PC-3 (cell line): ENCODE results near the gene SOAT2. TPM values are rescaled to one million over a fixed set of nuclear protein-coding genes. Genes with fewer than 3 reads are reported as not detected.

Experiments used
- ATAC-seq: fragments of 200-7000 bp; cut with Tn5 transposase; 2 replicates; pipeline ENCODE4 v1.9.1; 2020; ENCODE audit warnings: mild to moderate bottlenecking, moderate library complexity
- BruUV-seq: library from RNA; stranded (reverse); fragments of 400-500 nt; replicated peaks from 2 replicates; lab custom pipeline; 2021; lab: Mats Ljungman, UMichigan
- CTCF ChIA-PET: fragments of 300-600 bp; sonication (Branson Sonifier 250); formaldehyde crosslinking; loops from one replicate; lab custom pipeline; 2022; ENCODE audit warnings: antibody characterized with exemption; lab: Charles Lee
- POLR2A ChIA-PET: fragments of 300-600 bp; sonication (Branson Sonifier 250); formaldehyde crosslinking; loops from one replicate; lab custom pipeline; 2022; ENCODE audit warnings: antibody characterized with exemption; ENCODE audit not compliant: unreplicated experiment; lab: Charles Lee
- DNase-seq: peaks from one replicate; pipeline ENCODE4 v3.0.0-alpha.2; 2015
- H2AFZ ChIP-seq: fragments of 300-600 bp; sonication (generic); 2 replicates; pipeline ENCODE4 v1.6.0; 2016; ENCODE audit warnings: antibody characterized with exemption, low read length
- H3F3A ChIP-seq: fragments of 300-600 bp; sonication (generic); one replicate; pipeline ENCODE4 v1.6.0; 2017; ENCODE audit warnings: antibody characterized with exemption, low read length, control low read depth, mild to moderate bottlenecking; ENCODE audit not compliant: unreplicated experiment
- H3K27ac ChIP-seq: fragments of 300-600 bp; sonication (generic); 2 replicates; pipeline ENCODE4 v1.5.1; 2016; ENCODE audit warnings: mild to moderate bottlenecking, low read length
- H3K27me3 ChIP-seq: fragments of 300-600 bp; sonication (generic); 2 replicates; pipeline ENCODE4 v1.6.1; 2016; ENCODE audit warnings: low read length, mixed read lengths
- H3K36me3 ChIP-seq: fragments of 300-600 bp; sonication (generic); 2 replicates; pipeline ENCODE4 v1.6.1; 2016; ENCODE audit warnings: low read depth, mixed run types, low read length, mixed read lengths
- H3K4me1 ChIP-seq: fragments of 300-600 bp; sonication (generic); 2 replicates; pipeline ENCODE4 v1.5.1; 2016; ENCODE audit warnings: low read length; ENCODE audit not compliant: insufficient read depth
- H3K4me2 ChIP-seq: fragments of 300-600 bp; sonication (generic); 2 replicates; pipeline ENCODE4 v1.6.0; 2016; ENCODE audit warnings: low read length
- H3K4me3 ChIP-seq: fragments of 300-600 bp; sonication (generic); 2 replicates; pipeline ENCODE4 v1.5.1; 2016; ENCODE audit warnings: mild to moderate bottlenecking, low read length, mixed read lengths
- H3K79me2 ChIP-seq: fragments of 300-600 bp; sonication (generic); 2 replicates; pipeline ENCODE4 v1.6.1; 2017; ENCODE audit warnings: low read length, mixed read lengths
- H3K9ac ChIP-seq: fragments of 300-600 bp; sonication (generic); 2 replicates; pipeline ENCODE4 v1.6.0; 2016; ENCODE audit warnings: mild to moderate bottlenecking, low read length
- H3K9me2 ChIP-seq: fragments of 300-600 bp; sonication (generic); replicated peaks from 2 replicates; pipeline ENCODE4 v1.6.1; 2016; ENCODE audit warnings: mixed run types, low read length, mixed read lengths
- H3K9me3 ChIP-seq: fragments of 300-600 bp; sonication (generic); 2 replicates; pipeline ENCODE4 v1.6.1; 2016; ENCODE audit warnings: low read length, mixed read lengths
- H4K20me1 ChIP-seq: fragments of 300-600 bp; sonication (generic); 2 replicates; pipeline ENCODE4 v1.6.1; 2016; ENCODE audit warnings: low read length, mixed read lengths
- CTCF ChIP-seq: fragments of 300-600 bp; sonication (generic); conservative IDR thresholded peaks from 2 replicates; pipeline ENCODE4 v1.5.1; 2017; ENCODE audit warnings: antibody characterized with exemption, low read depth, mild to moderate bottlenecking, low read length
- EZH2 ChIP-seq: fragments of 300-600 bp; sonication (generic); IDR thresholded peaks from one replicate; pipeline ENCODE4 v1.6.1; 2017; ENCODE audit warnings: antibody characterized with exemption, mild to moderate bottlenecking, low read length; ENCODE audit not compliant: unreplicated experiment
- EZH2phosphoT487 ChIP-seq: fragments of 300-600 bp; sonication (generic); IDR thresholded peaks from 2 replicates; pipeline ENCODE4 v1.6.1; 2018; ENCODE audit warnings: mild to moderate bottlenecking, antibody characterized with exemption, low read length, borderline replicate concordance
- intact Hi-C: fragments of 100-400 bp; cut with micrococcal nuclease; formaldehyde crosslinking; loops from 2 replicates; pipeline ENCODE4 v1.9.0; 2023
- total RNA-seq: library from RNA; depleted of rRNA; stranded (reverse); fragments of >200 nt; gene quantifications from 2 replicates; pipeline ENCODE4 v1.2.3, GENCODE V29; 2014

The SOAT2 gene
- total RNA-seq, 1 experiment from 2014 or later: 0.07 TPM

- no peaks in the 10 kb centered on the region for H3K36me3 ChIP-seq
- TF ChIP-seq EZH2phosphoT487 (no peak), CTCF (no peak), EZH2 (no peak)
- ChIA-PET CTCF (no interaction called here), POLR2A (no interaction called here)
- H2AFZ ChIP-seq: no peak overlapping the region
- no peaks in the 10 kb centered on the region for H3F3A ChIP-seq
- no peak overlapping the region for H3K27ac ChIP-seq
- no peaks in the 10 kb centered on the region for H3K4me1 ChIP-seq
- no peaks in the 10 kb centered on the region for H3K27me3 ChIP-seq
- H3K4me3 ChIP-seq: no peak overlapping the region
- ATAC-seq (no peak), DNase-seq (no peak)
- H3K79me2 ChIP-seq: no peaks in the 10 kb centered on the region
- BruUV-seq: no TSS peak
- H3K4me2 ChIP-seq: no peak overlapping the region
- no peaks in the 10 kb centered on the region for H3K9me3 ChIP-seq
- intact Hi-C loops: no loop called here
- no peak overlapping the region for H3K9ac ChIP-seq
- no peaks in the 10 kb centered on the region for H4K20me1 ChIP-seq
- no peaks in the 10 kb centered on the region for H3K9me2 ChIP-seq
These were observed 43.9 kb downstream of the SOAT2 start for GRCh38 chr12:53147181-53147580.

GRCh38 chr12:53147653-53148052 lies 44.4 kb downstream of the SOAT2 start:
- Histone ChIP-seq H3K36me3 (no peaks in the 10 kb centered on the region), H2AFZ (no peak overlapping the region), H3K9me3 (no peaks in the 10 kb centered on the region), H3K9ac (no peak overlapping the region), H3K4me2 (no peak overlapping the region), H3K9me2 (no peaks in the 10 kb centered on the region), H3K4me1 (no peaks in the 10 kb centered on the region), H3K27ac (no peak overlapping the region), H3K4me3 (no peak overlapping the region), H4K20me1 (no peaks in the 10 kb centered on the region), H3K27me3 (no peaks in the 10 kb centered on the region), H3K79me2 (no peaks in the 10 kb centered on the region), H3F3A (no peaks in the 10 kb centered on the region)
- TF ChIP-seq EZH2 (no peak), EZH2phosphoT487 (no peak), CTCF (no peak)
- no peak for ATAC-seq
- ChIA-PET CTCF (no interaction called here), POLR2A (no interaction called here)
- no peak for DNase-seq
- BruUV-seq: no TSS peak
- intact Hi-C loops: no loop called here

GRCh38 chr12:53151039-53151438 lies 47.8 kb downstream of the SOAT2 start:
- POLR2A ChIA-PET: no interaction called here
- CTCF ChIA-PET: no interaction called here
- intact Hi-C loops: no loop called here

More at GRCh38 chr12:53151039-53151438, 47.8 kb downstream of the SOAT2 start:
- no peak for TF ChIP-seq CTCF
- TF ChIP-seq EZH2phosphoT487: no peak
- Histone ChIP-seq H3K27ac (no peak overlapping the region), H4K20me1 (no peaks in the 10 kb centered on the region), H3F3A (no peaks in the 10 kb centered on the region), H3K4me3 (no peak overlapping the region), H3K9me3 (no peaks in the 10 kb centered on the region), H3K4me1 (no peaks in the 10 kb centered on the region), H3K36me3 (no peaks in the 10 kb centered on the region), H3K79me2 (no peaks in the 10 kb centered on the region), H3K27me3 (no peaks in the 10 kb centered on the region), H3K4me2 (no peak overlapping the region), H2AFZ (no peak overlapping the region), H3K9ac (no peak overlapping the region), H3K9me2 (no peaks in the 10 kb centered on the region)
- no TSS peak for BruUV-seq
- DNase-seq (no peak), ATAC-seq (no peak)
